ENCODE results near the gene KAT7.
A peak's percentile ranks its signal among the peaks of the same experiment; 100 is the strongest.

The KAT7 gene

DNA sequence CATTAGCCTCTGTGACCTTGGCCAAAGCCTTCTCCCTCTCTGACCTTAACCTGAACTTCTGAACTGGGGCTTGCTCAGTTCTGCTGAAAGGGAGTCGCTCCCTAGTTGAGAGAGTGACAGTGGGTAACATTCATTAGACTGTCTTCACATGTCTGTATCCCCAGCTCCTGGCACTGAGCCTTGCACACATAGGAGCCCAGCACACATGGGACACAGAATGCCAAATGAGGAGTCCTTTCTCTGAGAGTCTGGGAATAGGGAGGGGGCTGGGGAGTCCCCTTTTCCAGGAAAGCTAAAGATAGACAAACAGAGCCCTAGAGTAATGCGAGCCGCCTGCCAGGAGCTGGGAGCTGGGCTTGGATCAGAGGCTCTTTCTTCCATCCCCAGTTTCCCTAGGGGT lies 56.8 kb downstream of the KAT7 start:
- ATAC-seq (replicated peaks) (no peak), DNase-seq (no peak)
- peaks cover under 1 to 8% of the 10 kb centered on the region in 2 donors for H3K4me1 Mint-ChIP-seq (ENCODE audit: low read depth in 2 of 2)
- peak overlapping the region; percentile 54 to 68 for H3K27ac Mint-ChIP-seq
- H3K9me3 Mint-ChIP-seq: no peaks in the 10 kb centered on the region
- peaks cover 22% of the 10 kb centered on the region for H3K36me3 Mint-ChIP-seq (ENCODE audit: insufficient read depth)
- no peak overlapping the region for H3K4me3 Mint-ChIP-seq
- no peaks in the 10 kb centered on the region for H3K27me3 Mint-ChIP-seq

- no peak for ATAC-seq (replicated peaks)
- Mint-ChIP-seq H3K27ac (no peak overlapping the region), H3K4me1 (ENCODE audit: low read depth in 2 of 2) (peaks cover 12 to 19% of the 10 kb centered on the region in 2 donors), H3K27me3 (no peaks in the 10 kb centered on the region), H3K4me3 (no peak overlapping the region), H3K36me3 (ENCODE audit: insufficient read depth) (peaks cover 17% of the 10 kb centered on the region), H3K9me3 (no peaks in the 10 kb centered on the region)
- no peak for DNase-seq
Measured at GRCh38 chr17:49846938-49847712, 58.6 kb downstream of the KAT7 start.

- no peaks in the 10 kb centered on the region for H3K9me3 Mint-ChIP-seq
- H3K4me3 Mint-ChIP-seq: no peak within 1 kb of the TSS
- DNase-seq (no peak), ATAC-seq (replicated peaks) (no peak)
- H3K36me3 Mint-ChIP-seq (ENCODE audit: insufficient read depth): peaks cover 22% of the 10 kb centered on the region
- H3K27ac Mint-ChIP-seq: peak within 1 kb of the TSS; percentile 2 to 45
- H3K27me3 Mint-ChIP-seq: no peaks in the 10 kb centered on the region
- peaks cover 16 to 19% of the 10 kb centered on the region in 2 donors for H3K4me1 Mint-ChIP-seq (ENCODE audit: low read depth in 2 of 2)
Measured at GRCh38 chr17:49848019-49848473, 59.6 kb downstream of the KAT7 start, which contains the start of gene TAC4. TAC4 (minus strand) TSS chr17:49848069; CDS start chr17:49848017, 52 bp downstream.

- Mint-ChIP-seq H3K9me3 (no peaks in the 10 kb centered on the region), H3K27me3 (no peaks in the 10 kb centered on the region), H3K36me3 (ENCODE audit: insufficient read depth) (peaks cover 20% of the 10 kb centered on the region), H3K4me1 (ENCODE audit: low read depth in 2 of 2) (peaks cover 16 to 19% of the 10 kb centered on the region in 2 donors), H3K27ac (peak overlapping the region; percentile 2 to 45), H3K4me3 (no peak overlapping the region)
- DNase-seq (no peak), ATAC-seq (replicated peaks) (no peak)
Measured at GRCh38 chr17:49848739-49849138, 60.3 kb downstream of the KAT7 start.

GRCh38 chr17:49850218-49850610 lies 61.7 kb downstream of the KAT7 start:
- H3K4me3 Mint-ChIP-seq: peak overlapping the region; percentile 89 to 93
- no peaks in the 10 kb centered on the region for H3K9me3 Mint-ChIP-seq
- no peak for ATAC-seq (replicated peaks)

DNA sequence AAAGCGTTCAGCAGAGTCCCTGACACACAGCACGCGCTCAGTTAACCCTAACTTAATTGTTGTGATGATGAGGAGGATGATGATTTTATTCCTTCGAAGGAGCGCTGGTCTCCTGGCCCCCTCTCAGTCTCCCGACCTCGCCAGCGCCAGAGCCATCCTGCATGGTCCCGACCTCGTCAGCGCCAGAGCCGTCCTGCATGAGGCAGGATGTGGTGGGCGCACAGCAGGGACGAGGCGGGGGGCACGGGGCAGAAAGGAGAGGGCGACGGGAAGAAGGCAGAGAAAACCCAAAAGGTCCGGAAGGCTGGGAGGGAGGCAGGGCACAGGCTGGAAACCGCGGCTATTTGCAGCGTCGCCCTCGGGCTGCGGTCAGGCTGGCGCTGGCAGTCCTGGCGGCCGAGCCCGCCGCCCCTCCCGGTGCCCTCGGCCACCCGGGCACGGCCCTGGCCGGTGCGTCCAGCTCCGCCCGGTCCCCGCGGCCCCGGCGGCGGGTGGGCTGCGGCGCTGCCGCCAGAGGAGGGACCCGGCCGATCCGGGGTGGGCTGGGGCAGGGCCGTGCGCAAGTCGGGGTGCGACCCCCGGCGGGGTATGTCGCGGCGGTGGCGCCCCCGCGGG lies 62.4 kb downstream of the KAT7 start:
- H3K4me1 Mint-ChIP-seq (ENCODE audit: low read depth in 2 of 2): peaks cover 17 to 19% of the 10 kb centered on the region in 2 donors
- DNase-seq (no peak), ATAC-seq (replicated peaks) (peak; percentile 24)
- H3K27ac Mint-ChIP-seq: peak overlapping the region; percentile 93 to 98
- no peaks in the 10 kb centered on the region for H3K9me3 Mint-ChIP-seq
- peak overlapping the region; percentile 91 to 93 for H3K4me3 Mint-ChIP-seq
- H3K36me3 Mint-ChIP-seq (ENCODE audit: insufficient read depth): peaks cover 14% of the 10 kb centered on the region
- H3K27me3 Mint-ChIP-seq: no peaks in the 10 kb centered on the region

More at GRCh38 chr17:49850218-49850610, 61.7 kb downstream of the KAT7 start:
- Mint-ChIP-seq H3K36me3 (ENCODE audit: insufficient read depth) (peaks cover 14% of the 10 kb centered on the region), H3K27me3 (no peaks in the 10 kb centered on the region), H3K4me1 (ENCODE audit: low read depth in 2 of 2) (peaks cover 14 to 16% of the 10 kb centered on the region in 2 donors), H3K27ac (peak overlapping the region; percentile 93 to 98)
- no peak for DNase-seq

DNA sequence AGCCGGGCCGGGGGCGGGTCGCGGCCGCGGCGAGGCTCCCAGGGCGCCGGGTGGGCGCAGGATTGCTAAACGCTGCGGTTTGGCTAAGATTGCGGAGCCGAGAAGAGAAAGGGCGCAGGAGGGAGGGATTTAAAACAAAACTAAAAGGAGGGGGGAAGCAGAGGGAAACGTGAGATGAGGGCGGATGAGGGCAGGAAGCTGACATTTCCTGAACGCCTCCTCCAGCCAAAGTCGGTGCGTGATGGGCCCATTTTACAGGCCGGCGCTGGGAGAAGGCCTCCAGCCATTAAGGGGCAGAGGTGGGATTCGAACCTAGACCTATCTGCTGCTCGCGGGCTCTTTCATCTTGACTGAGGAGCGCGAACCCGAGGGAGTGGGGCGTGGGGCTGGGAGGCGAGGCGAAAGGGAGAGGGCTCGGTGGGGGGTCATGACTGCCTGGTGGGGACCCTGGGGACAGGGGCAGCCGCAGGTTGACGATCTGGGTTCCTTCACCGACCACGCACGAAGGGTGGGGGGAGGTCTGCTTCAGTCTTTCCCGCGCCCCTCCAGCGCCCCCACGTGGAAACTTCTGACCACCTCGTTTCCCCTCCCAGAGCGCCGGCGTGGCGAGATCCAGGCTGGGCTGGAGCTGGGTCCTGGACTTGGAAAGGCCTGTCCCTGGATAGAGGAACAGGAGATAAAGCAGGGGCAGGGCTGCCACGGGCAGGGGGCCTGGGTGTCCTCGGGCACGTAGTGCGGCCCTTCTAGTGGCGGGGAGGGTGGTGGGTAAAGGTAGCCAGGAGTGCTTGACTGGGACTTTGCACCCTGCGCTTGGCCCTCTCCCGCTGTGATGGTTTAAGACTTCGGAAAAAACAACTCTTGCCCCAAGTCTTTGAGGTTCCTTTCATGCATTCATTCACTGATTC lies 63.2 kb downstream of the KAT7 start:
- ATAC-seq (replicated peaks) (peak; percentile 85), DNase-seq (peak; percentile 59 to 62 (median 61))
- Mint-ChIP-seq H3K27ac (peak overlapping the region; percentile 93 to 98), H3K4me1 (ENCODE audit: low read depth in 2 of 2) (peaks cover 17 to 19% of the 10 kb centered on the region in 2 donors), H3K27me3 (no peaks in the 10 kb centered on the region), H3K36me3 (ENCODE audit: insufficient read depth) (peaks cover 14% of the 10 kb centered on the region), H3K4me3 (peak overlapping the region; percentile 91 to 93), H3K9me3 (no peaks in the 10 kb centered on the region)

DNA sequence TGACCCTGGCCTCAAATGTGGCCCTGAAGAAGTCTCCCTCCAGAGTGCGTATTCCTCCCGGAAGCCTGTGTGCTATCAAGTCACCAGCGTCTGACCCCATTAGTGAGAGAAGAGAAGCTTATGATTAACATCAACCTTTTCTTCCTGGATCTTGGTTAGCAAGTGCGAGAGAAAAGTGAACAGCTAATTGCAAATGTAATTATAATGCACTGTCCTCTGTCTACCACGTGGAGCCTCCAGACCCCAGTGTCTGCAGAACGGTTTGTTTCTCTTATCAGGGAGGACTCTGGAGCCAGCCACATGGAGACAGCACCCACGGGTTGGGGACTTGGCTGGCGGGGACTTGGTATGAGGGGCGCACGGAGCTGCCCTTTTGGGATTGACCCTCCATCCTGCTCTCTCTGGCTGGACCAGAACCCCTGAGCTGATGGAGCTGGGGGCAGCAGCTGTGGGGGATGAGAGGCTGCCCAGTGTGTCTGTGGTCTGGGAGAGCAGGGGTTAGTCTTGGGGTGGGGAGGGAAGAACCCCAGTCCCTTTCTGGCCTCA lies 65.1 kb downstream of the KAT7 start:
- ATAC-seq (replicated peaks): no peak
- Mint-ChIP-seq H3K9me3 (no peaks in the 10 kb centered on the region), H3K27ac (peak overlapping the region in 1 of 2 donors; percentile 44), H3K36me3 (ENCODE audit: insufficient read depth) (peaks cover 8% of the 10 kb centered on the region), H3K4me1 (ENCODE audit: low read depth in 2 of 2) (peaks cover 17 to 19% of the 10 kb centered on the region in 2 donors), H3K4me3 (no peak overlapping the region), H3K27me3 (peaks cover 0 to 4% of the 10 kb centered on the region in 2 donors)
- no peak for DNase-seq

DNA sequence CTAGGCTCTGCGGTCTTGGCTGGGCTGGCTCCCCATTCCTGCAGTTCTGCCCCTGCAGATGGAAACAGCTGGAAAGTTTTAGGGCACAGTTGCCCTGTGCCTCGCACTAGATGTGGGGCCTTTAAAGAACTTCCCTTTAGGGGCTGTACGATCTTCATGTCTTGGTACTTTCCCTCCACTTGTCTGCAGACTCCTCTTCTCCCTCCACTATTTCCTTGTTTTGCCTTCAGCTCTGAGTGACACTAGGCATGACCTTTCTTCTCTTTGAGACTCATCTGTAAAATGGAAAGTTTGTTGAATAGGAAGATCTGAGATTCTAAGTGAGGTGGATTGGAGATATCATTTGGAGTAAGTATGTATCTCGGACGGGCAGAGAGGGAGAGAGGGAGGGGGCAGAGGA lies 65.6 kb downstream of the KAT7 start:
- H3K27me3 Mint-ChIP-seq: peaks cover 0 to 6% of the 10 kb centered on the region in 2 donors
- peaks cover 18 to 19% of the 10 kb centered on the region in 2 donors for H3K4me1 Mint-ChIP-seq (ENCODE audit: low read depth in 2 of 2)
- DNase-seq (no peak), ATAC-seq (replicated peaks) (no peak)
- H3K9me3 Mint-ChIP-seq: no peaks in the 10 kb centered on the region
- H3K27ac Mint-ChIP-seq: peak overlapping the region in 1 of 2 donors; percentile 44
- H3K4me3 Mint-ChIP-seq: no peak overlapping the region
- H3K36me3 Mint-ChIP-seq (ENCODE audit: insufficient read depth): peaks cover 8% of the 10 kb centered on the region

GRCh38 chr17:49858796-49859195 lies 70.3 kb downstream of the KAT7 start:
- Mint-ChIP-seq H3K4me1 (ENCODE audit: low read depth in 2 of 2) (peaks cover 8 to 10% of the 10 kb centered on the region in 2 donors), H3K9me3 (no peaks in the 10 kb centered on the region), H3K27ac (no peak overlapping the region), H3K4me3 (no peak overlapping the region), H3K36me3 (ENCODE audit: insufficient read depth) (peaks cover 3% of the 10 kb centered on the region), H3K27me3 (peaks cover 7 to 22% of the 10 kb centered on the region in 2 donors)
- DNase-seq (no peak), ATAC-seq (replicated peaks) (no peak)

DNA sequence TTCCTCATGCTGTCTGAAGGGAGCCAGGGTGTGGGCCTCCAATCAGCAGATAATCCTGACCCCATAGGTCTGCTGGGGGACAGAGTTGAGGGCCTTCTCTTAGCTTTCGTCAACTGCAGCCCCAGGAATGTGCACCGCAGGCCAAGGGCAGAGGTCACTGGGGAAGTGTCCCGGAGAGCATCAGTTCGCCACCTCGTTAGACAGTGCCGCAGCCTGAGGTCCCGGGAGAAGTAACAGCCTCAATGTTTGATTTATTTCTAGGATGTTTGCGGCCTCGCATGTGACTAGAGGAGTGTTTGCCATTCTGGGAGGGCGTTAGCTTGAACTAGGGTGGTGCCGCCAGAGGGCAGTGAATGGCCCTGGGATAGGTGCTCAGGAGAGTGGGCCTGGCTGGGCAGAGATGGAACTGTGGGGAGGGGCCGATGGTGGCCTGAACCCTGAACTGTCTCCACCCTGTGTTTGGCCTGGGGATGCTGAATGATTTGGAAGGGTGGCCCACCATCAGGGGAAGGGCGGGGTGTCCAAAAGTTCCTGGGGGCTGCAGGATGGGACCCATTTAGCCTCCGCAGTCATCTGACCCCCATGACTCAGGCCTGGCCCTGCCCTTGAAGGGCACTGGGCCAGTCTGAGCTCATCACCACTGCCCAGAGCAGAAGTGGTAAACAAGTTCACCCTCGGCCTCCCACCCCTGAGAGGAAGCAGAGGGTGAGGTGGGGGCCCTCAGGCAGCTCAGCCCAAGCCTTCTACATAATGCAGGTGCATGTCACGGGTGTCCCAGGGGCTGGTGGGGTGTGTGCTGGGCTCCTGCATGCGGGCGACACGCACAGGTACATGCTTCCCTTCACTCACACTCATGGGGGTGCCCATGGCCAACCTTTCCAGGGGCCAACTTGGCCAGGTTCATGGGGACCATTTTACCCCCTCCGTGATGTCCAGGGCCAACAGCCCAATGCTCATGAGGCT lies 71.8 kb downstream of the KAT7 start:
- Mint-ChIP-seq H3K27ac (no peak overlapping the region), H3K9me3 (no peaks in the 10 kb centered on the region), H3K4me3 (no peak overlapping the region), H3K27me3 (peaks cover 7 to 22% of the 10 kb centered on the region in 2 donors), H3K36me3 (ENCODE audit: insufficient read depth) (peaks cover 3% of the 10 kb centered on the region), H3K4me1 (ENCODE audit: low read depth in 2 of 2) (peaks cover 8 to 10% of the 10 kb centered on the region in 2 donors)
- DNase-seq (no peak), ATAC-seq (replicated peaks) (no peak)
